Smooth muscle cell (in vitro differentiated cells): ENCODE measurements around the gene NDOR1. TPM values are rescaled to one million over a fixed set of nuclear protein-coding genes. Genes with fewer than 3 reads are reported as not detected.

Experiments
- DNase-seq: peaks from one replicate; lab custom pipeline; 2025; ENCODE audit not compliant: unreplicated experiment; lab: John Stamatoyannopoulos, UW
- H2AFZ ChIP-seq: fragments of 200-600 bp; sonication (generic); 2 replicates; pipeline ENCODE4 v1.6.0; 2016; ENCODE audit warnings: antibody characterized with exemption, low read depth, mild to moderate bottlenecking
- H3F3A ChIP-seq: fragments of 200-600 bp; sonication (generic); 2 replicates; pipeline ENCODE4 v1.6.0; 2017; ENCODE audit warnings: antibody characterized with exemption, low read depth
- H3K27ac ChIP-seq: fragments of 200-600 bp; sonication (generic); 2 replicates; pipeline ENCODE4 v1.5.1; 2016; ENCODE audit warnings: low read depth, mild to moderate bottlenecking
- H3K27me3 ChIP-seq: fragments of 200-600 bp; sonication (generic); 2 replicates; pipeline ENCODE4 v1.6.1; 2016; ENCODE audit warnings: low read depth, mild to moderate bottlenecking
- H3K36me3 ChIP-seq: fragments of 200-600 bp; sonication (generic); 2 replicates; pipeline ENCODE4 v1.5.1; 2016; ENCODE audit warnings: low read depth
- H3K4me1 ChIP-seq: fragments of 200-600 bp; sonication (generic); 2 replicates; pipeline ENCODE4 v1.5.1; 2016; ENCODE audit warnings: low read depth
- H3K4me2 ChIP-seq: fragments of 200-600 bp; sonication (generic); 2 replicates; pipeline ENCODE4 v1.6.0; 2016; ENCODE audit warnings: mild to moderate bottlenecking
- H3K4me3 ChIP-seq: fragments of 200-600 bp; sonication (generic); 2 replicates; pipeline ENCODE4 v1.5.1; 2016; ENCODE audit warnings: mild to moderate bottlenecking
- H3K79me2 ChIP-seq: fragments of 200-600 bp; sonication (generic); 2 replicates; pipeline ENCODE4 v1.6.0; 2016; ENCODE audit warnings: low read depth, mild to moderate bottlenecking
- H3K9ac ChIP-seq: fragments of 200-600 bp; sonication (generic); 2 replicates; pipeline ENCODE4 v1.6.0; 2016; ENCODE audit warnings: low read depth
- H3K9me3 ChIP-seq: fragments of 200-600 bp; sonication (generic); replicated peaks from 2 replicates; pipeline ENCODE4 v1.5.1; 2016; ENCODE audit warnings: low read depth
- H4K20me1 ChIP-seq: fragments of 200-600 bp; sonication (generic); 2 replicates; pipeline ENCODE4 v1.6.0; 2016; ENCODE audit warnings: low read depth
- CTCF ChIP-seq: fragments of 200-600 bp; sonication (generic); IDR thresholded peaks from 2 replicates; pipeline ENCODE4 v1.5.1; 2017; ENCODE audit warnings: borderline replicate concordance, mild to moderate bottlenecking, antibody characterized with exemption; ENCODE audit not compliant: insufficient read depth, poor library complexity, severe bottlenecking
- WGBS: methylation state at CpG from one replicate; pipeline ENCODE4 v1.1.7; 2016; ENCODE audit warnings: low lambda C conversion rate; 5-methylcytosine and 5-hydroxymethylcytosine counted together
- polyA plus RNA-seq: library from polyadenylated mRNA; unstranded; fragments of >200 nt; fragmentation: Nextera tagmentation; extraction: Ambion mirVana; gene quantifications from 2 replicates; pipeline ENCODE4 v1.2.1, GENCODE V29; 2016
- total RNA-seq: library from RNA; depleted of rRNA; stranded (reverse); fragments of >200 nt; gene quantifications from 2 replicates; pipeline ENCODE4 v1.2.3, GENCODE V29; 2014

NDOR1 gene
- total and polyA plus RNA-seq, 2 experiments from 2014 or later: 6.5 to 7.7 TPM

- H3F3A ChIP-seq: no peaks in the 10 kb centered on the region
- no peak overlapping the region for H3K9ac ChIP-seq
- H3K4me2 ChIP-seq: no peak overlapping the region
- H4K20me1 ChIP-seq: peaks cover 16% of the 10 kb centered on the region
- no peaks in the 10 kb centered on the region for H3K9me3 ChIP-seq
- no peak overlapping the region for H2AFZ ChIP-seq
- WGBS: 91% methylated on average over 19 of the region's 40 CpGs
- no peak overlapping the region for H3K4me3 ChIP-seq
- H3K79me2 ChIP-seq: peaks cover 1% of the 10 kb centered on the region
- H3K27ac ChIP-seq: no peak overlapping the region
- no peak for DNase-seq
- H3K4me1 ChIP-seq: peaks cover 7% of the 10 kb centered on the region
- no peaks in the 10 kb centered on the region for H3K27me3 ChIP-seq
- TF ChIP-seq CTCF: no peak
- no peaks in the 10 kb centered on the region for H3K36me3 ChIP-seq
Observed at GRCh38 chr9:137233143-137233980, 27.9 kb downstream of the NDOR1 start.

GRCh38 chr9:137234055-137234697 is 28.7 kb downstream of the NDOR1 start:
- Histone ChIP-seq H3K4me2 (no peak overlapping the region), H4K20me1 (peaks cover 16% of the 10 kb centered on the region), H2AFZ (no peak overlapping the region), H3K27me3 (no peaks in the 10 kb centered on the region), H3K9ac (no peak overlapping the region), H3K36me3 (no peaks in the 10 kb centered on the region), H3K27ac (no peak overlapping the region), H3F3A (no peaks in the 10 kb centered on the region), H3K4me1 (peaks cover 7% of the 10 kb centered on the region), H3K9me3 (no peaks in the 10 kb centered on the region), H3K79me2 (peaks cover 9% of the 10 kb centered on the region), H3K4me3 (no peak overlapping the region)
- DNase-seq: no peak
- WGBS: 91% methylated on average over 40 of the region's 40 CpGs
- no peak for TF ChIP-seq CTCF

- no peaks in the 10 kb centered on the region for H3K36me3 ChIP-seq
- TF ChIP-seq CTCF: no peak
- peaks cover 15% of the 10 kb centered on the region for H3K79me2 ChIP-seq
- no peaks in the 10 kb centered on the region for H3K9me3 ChIP-seq
- 83% methylated on average over 18 of the region's 18 CpGs for whole genome bisulfite sequencing
- no peaks in the 10 kb centered on the region for H3F3A ChIP-seq
- no peak overlapping the region for H3K4me3 ChIP-seq
- no peak overlapping the region for H3K27ac ChIP-seq
- no peaks in the 10 kb centered on the region for H3K27me3 ChIP-seq
- peaks cover 7% of the 10 kb centered on the region for H3K4me1 ChIP-seq
- DNase-seq: no peak
- H4K20me1 ChIP-seq: peaks cover 16% of the 10 kb centered on the region
- no peak overlapping the region for H2AFZ ChIP-seq
- H3K9ac ChIP-seq: no peak overlapping the region
- no peak overlapping the region for H3K4me2 ChIP-seq
Observed at GRCh38 chr9:137234758-137235423, 29.4 kb downstream of the NDOR1 start.
